Heart left ventricle (tissue), 13 donors: ENCODE data around the gene SMDT1.

Experiments used
- POLR2A ChIP-seq, 2 donors: fragments of 450-650 bp; IDR thresholded peaks; one replicate each; pipeline ENCODE4 v1.6.1; 2017; ENCODE audit warnings: antibody characterized with exemption in 2 of 2, mild to moderate bottlenecking in 2 of 2, moderate library complexity in 2 of 2
- TF ChIP-seq, protein P1 (sequence below), 12 donors: fragments of 200-600 bp; sonication (generic) in 4 of 12; IDR thresholded peaks; one replicate each; pipeline versions ENCODE4 v1.5.0 to v1.8.0; 2018 to 2022; ENCODE audit warnings: antibody characterized with exemption in 12 of 12, mild to moderate bottlenecking in 5 of 12
- donor health status: ischemic (EF 13 %, LVEDD 7.1; RV severe dilation, severe dysfunction).
- donor health status: DM: no; HTN: yes; CAD: no.
- donor health status: DM: no; HTN: no; CAD: no.
- donor health status: ischemic (EF 25% LVEDD 6.9; RV normal size, moderate dysfunction).
- donor health status: ischemic (EF 25% LVEDD 5.7; RV mildly dilated, moderate dysfunction).
- donor health status: ischemic (EF 35%, LVEDD 5.7; RV mildly dilated, moderate dysfunction).
- donor health status: nonischemic (EF 11% LVEDD 7.7; RV severe dilation, severe dysfunction).
- donor health status: DM: yes; HTN: yes; CAD: no.
- donor health status: PGD.
- donor health status: ischemic (EF 29% LVEDD 5.4; RV normal size, mild dysfunction).
- donor health status: nonischemic (EF 23%, LVEDD 6.1; RV moderate dilation, normal function).

- TF ChIP-seq, protein P1, sequence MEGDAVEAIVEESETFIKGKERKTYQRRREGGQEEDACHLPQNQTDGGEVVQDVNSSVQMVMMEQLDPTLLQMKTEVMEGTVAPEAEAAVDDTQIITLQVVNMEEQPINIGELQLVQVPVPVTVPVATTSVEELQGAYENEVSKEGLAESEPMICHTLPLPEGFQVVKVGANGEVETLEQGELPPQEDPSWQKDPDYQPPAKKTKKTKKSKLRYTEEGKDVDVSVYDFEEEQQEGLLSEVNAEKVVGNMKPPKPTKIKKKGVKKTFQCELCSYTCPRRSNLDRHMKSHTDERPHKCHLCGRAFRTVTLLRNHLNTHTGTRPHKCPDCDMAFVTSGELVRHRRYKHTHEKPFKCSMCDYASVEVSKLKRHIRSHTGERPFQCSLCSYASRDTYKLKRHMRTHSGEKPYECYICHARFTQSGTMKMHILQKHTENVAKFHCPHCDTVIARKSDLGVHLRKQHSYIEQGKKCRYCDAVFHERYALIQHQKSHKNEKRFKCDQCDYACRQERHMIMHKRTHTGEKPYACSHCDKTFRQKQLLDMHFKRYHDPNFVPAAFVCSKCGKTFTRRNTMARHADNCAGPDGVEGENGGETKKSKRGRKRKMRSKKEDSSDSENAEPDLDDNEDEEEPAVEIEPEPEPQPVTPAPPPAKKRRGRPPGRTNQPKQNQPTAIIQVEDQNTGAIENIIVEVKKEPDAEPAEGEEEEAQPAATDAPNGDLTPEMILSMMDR (IDR thresholded peaks at IDR 0.05): no peak
- TF ChIP-seq POLR2A (IDR thresholded peaks at IDR 0.05): no peak
Measured at GRCh38 chr22:42091455-42091782, 11.9 kb downstream of the SMDT1 start.
